ENCODE measurements around the gene BRI3. TPM values are rescaled to one million over a fixed set of nuclear protein-coding genes. Genes with fewer than 3 reads are reported as not detected.

The BRI3 gene
- polyA plus RNA-seq, 1 donor (not counting 4 experiments of a cell fraction or from before 2014, with no cell fraction given), result 121 TPM

- H3K9me1 ChIP-seq (ENCODE audit: control insufficient read depth, extremely low read depth, insufficient read depth, low read length), result no peaks in the 10 kb centered on the region
- no peaks in the 10 kb centered on the region for H3K79me2 ChIP-seq (ENCODE audit: control insufficient read depth, insufficient read depth, low read length)
- H2AFZ ChIP-seq (ENCODE audit: control insufficient read depth, low read length), result no peak overlapping the region
- H3K4me3 ChIP-seq (ENCODE audit: control insufficient read depth in 2 of 3, extremely low read depth in 1 of 3, insufficient read depth in 2 of 3, low read depth in 1 of 3, low read length in 3 of 3), result no peak overlapping the region
- H3K27me3 ChIP-seq (ENCODE audit: control insufficient read depth, extremely low read depth, insufficient read depth, low read length), result no peaks in the 10 kb centered on the region
- no peaks in the 10 kb centered on the region for H4K20me1 ChIP-seq (ENCODE audit: control insufficient read depth, extremely low read depth, insufficient read depth, low read length)
- no peak overlapping the region for H3K27ac ChIP-seq (ENCODE audit: control insufficient read depth, insufficient read depth, low read length)
- H3K9me3 ChIP-seq (ENCODE audit: control insufficient read depth, low read depth, low read length), result no peaks in the 10 kb centered on the region
- no peak overlapping the region for H3K4me2 ChIP-seq (ENCODE audit: control insufficient read depth, extremely low read depth, insufficient read depth, low read depth, low read length)
- peaks cover 7% of the 10 kb centered on the region in 2 experiments for H3K36me3 ChIP-seq (ENCODE audit: control insufficient read depth in 2 of 2, extremely low read depth in 1 of 2, insufficient read depth in 2 of 2, low read length in 2 of 2)
- H3K9ac ChIP-seq (ENCODE audit: control insufficient read depth, extremely low read depth, insufficient read depth, low read length), result no peak overlapping the region
- DNase-seq (ENCODE audit: low read depth, low spot score) (no peak), FAIRE-seq (no peak)
- TF ChIP-seq, protein P1, sequence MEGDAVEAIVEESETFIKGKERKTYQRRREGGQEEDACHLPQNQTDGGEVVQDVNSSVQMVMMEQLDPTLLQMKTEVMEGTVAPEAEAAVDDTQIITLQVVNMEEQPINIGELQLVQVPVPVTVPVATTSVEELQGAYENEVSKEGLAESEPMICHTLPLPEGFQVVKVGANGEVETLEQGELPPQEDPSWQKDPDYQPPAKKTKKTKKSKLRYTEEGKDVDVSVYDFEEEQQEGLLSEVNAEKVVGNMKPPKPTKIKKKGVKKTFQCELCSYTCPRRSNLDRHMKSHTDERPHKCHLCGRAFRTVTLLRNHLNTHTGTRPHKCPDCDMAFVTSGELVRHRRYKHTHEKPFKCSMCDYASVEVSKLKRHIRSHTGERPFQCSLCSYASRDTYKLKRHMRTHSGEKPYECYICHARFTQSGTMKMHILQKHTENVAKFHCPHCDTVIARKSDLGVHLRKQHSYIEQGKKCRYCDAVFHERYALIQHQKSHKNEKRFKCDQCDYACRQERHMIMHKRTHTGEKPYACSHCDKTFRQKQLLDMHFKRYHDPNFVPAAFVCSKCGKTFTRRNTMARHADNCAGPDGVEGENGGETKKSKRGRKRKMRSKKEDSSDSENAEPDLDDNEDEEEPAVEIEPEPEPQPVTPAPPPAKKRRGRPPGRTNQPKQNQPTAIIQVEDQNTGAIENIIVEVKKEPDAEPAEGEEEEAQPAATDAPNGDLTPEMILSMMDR (optimal IDR thresholded peaks at IDR 0.05 in 1 of 3, IDR thresholded peaks at IDR 0.05 in 1 of 3, conservative IDR thresholded peaks at IDR 0.05 in 1 of 3; ENCODE audit: extremely low read depth in 1 of 3, insufficient read depth in 2 of 3, low read length in 3 of 3), result no peak
- TF ChIP-seq EZH2 (IDR thresholded peaks at IDR 0.05; ENCODE audit: low read length), result no peak
- dilution Hi-C loops (cut with MboI; ENCODE audit: extremely low pct_ligation_motif_present, low sequenced_read_pairs), result no loop called here
- no peaks in the 10 kb centered on the region for H3K4me1 ChIP-seq (ENCODE audit: control insufficient read depth, extremely low read depth, insufficient read depth, low read length)
Measured at GRCh38 chr7:98242934-98243333, 38.6 kb upstream of the BRI3 start.

DNA sequence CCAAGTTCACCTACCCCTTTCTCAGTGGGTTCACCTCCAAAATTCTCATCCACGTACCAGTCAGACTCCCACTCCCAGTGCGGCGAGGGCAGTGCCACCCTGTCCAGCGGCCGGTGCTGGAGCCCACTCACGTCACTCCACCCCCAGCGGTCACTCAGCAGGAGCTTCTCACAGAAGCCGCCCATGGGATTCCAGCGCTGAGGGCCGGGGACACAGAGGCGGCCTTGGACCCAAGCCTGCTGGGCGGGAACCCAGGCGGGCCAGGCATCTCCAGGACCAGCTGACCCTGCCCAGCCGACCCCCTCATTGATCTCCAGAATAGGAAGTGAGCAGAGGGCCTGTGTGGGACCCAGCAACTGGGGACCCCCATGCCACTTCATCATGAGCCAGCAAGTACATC lies 36.6 kb upstream of the BRI3 start:
- Histone ChIP-seq H2AFZ (ENCODE audit: control insufficient read depth, low read length) (no peak overlapping the region), H3K36me3 (ENCODE audit: control insufficient read depth in 2 of 2, extremely low read depth in 1 of 2, insufficient read depth in 2 of 2, low read length in 2 of 2) (peaks cover 7 to 8% of the 10 kb centered on the region in 2 experiments), H3K4me3 (ENCODE audit: control insufficient read depth in 2 of 3, extremely low read depth in 1 of 3, insufficient read depth in 2 of 3, low read depth in 1 of 3, low read length in 3 of 3) (no peak overlapping the region), H3K79me2 (ENCODE audit: control insufficient read depth, insufficient read depth, low read length) (no peaks in the 10 kb centered on the region), H3K27ac (ENCODE audit: control insufficient read depth, insufficient read depth, low read length) (no peak overlapping the region), H3K4me2 (ENCODE audit: control insufficient read depth, extremely low read depth, insufficient read depth, low read depth, low read length) (no peak overlapping the region), H3K9me3 (ENCODE audit: control insufficient read depth, low read depth, low read length) (no peaks in the 10 kb centered on the region), H3K4me1 (ENCODE audit: control insufficient read depth, extremely low read depth, insufficient read depth, low read length) (peaks cover 2% of the 10 kb centered on the region), H3K9ac (ENCODE audit: control insufficient read depth, extremely low read depth, insufficient read depth, low read length) (no peak overlapping the region), H3K27me3 (ENCODE audit: control insufficient read depth, extremely low read depth, insufficient read depth, low read length) (no peaks in the 10 kb centered on the region), H4K20me1 (ENCODE audit: control insufficient read depth, extremely low read depth, insufficient read depth, low read length) (no peaks in the 10 kb centered on the region), H3K9me1 (ENCODE audit: control insufficient read depth, extremely low read depth, insufficient read depth, low read length) (no peaks in the 10 kb centered on the region)
- DNase-seq (ENCODE audit: low read depth, low spot score), result no peak
- FAIRE-seq, result no peak
- TF ChIP-seq EZH2 (IDR thresholded peaks at IDR 0.05; ENCODE audit: low read length), result no peak
- TF ChIP-seq, protein P1 (optimal IDR thresholded peaks at IDR 0.05 in 1 of 3, IDR thresholded peaks at IDR 0.05 in 1 of 3, conservative IDR thresholded peaks at IDR 0.05 in 1 of 3; ENCODE audit: extremely low read depth in 1 of 3, insufficient read depth in 2 of 3, low read length in 3 of 3), result no peak
- dilution Hi-C loops (cut with MboI; ENCODE audit: extremely low pct_ligation_motif_present, low sequenced_read_pairs), result no loop called here
